Type B pancreatic cell (in vitro differentiated cells): Measurements from ENCODE around the gene EMC1. TPM values are rescaled to one million over a fixed set of nuclear protein-coding genes. Genes with fewer than 3 reads are reported as not detected.

ENCODE experiments used
- DNase-seq: peaks from one replicate; pipeline ENCODE4 v3.0.0; 2021; ENCODE audit warnings: mixed read lengths; ENCODE audit not compliant: unreplicated experiment; ENCODE audit errors: extremely low spot score
- H3K27ac Mint-ChIP-seq: 2 replicates; pipeline ENCODE4 v1.8.0; 2021; ENCODE audit warnings: mild to moderate bottlenecking, mixed read lengths
- H3K27me3 Mint-ChIP-seq: 2 replicates; pipeline ENCODE4 v1.8.0; 2021; ENCODE audit warnings: mixed read lengths
- H3K36me3 Mint-ChIP-seq: 2 replicates; pipeline ENCODE4 v1.8.0; 2021; ENCODE audit warnings: mixed read lengths
- H3K4me1 Mint-ChIP-seq: one replicate; pipeline ENCODE4 v1.8.0; 2021; ENCODE audit warnings: mixed read lengths; ENCODE audit not compliant: unreplicated experiment
- H3K4me3 Mint-ChIP-seq: 2 replicates; pipeline ENCODE4 v1.8.0; 2021; ENCODE audit warnings: mild to moderate bottlenecking, mixed read lengths
- H3K9me3 Mint-ChIP-seq: 2 replicates; pipeline ENCODE4 v1.8.0; 2021; ENCODE audit warnings: mixed read lengths
- total RNA-seq: library from RNA; stranded (reverse); gene quantifications from 2 replicates; pipeline ENCODE4 v1.2.1, GENCODE V29; 2021; ENCODE audit warnings: low replicate concordance
- TF ChIP-seq, protein P1 (sequence below): fragments of 200-600 bp; sonication (generic); conservative IDR thresholded peaks from 2 replicates; pipeline ENCODE4 v1.5.0; 2021; ENCODE audit warnings: antibody characterized with exemption, mild to moderate bottlenecking

Gene EMC1
- total RNA-seq, 1 donor from 2014 or later = 60.1 TPM

DNA sequence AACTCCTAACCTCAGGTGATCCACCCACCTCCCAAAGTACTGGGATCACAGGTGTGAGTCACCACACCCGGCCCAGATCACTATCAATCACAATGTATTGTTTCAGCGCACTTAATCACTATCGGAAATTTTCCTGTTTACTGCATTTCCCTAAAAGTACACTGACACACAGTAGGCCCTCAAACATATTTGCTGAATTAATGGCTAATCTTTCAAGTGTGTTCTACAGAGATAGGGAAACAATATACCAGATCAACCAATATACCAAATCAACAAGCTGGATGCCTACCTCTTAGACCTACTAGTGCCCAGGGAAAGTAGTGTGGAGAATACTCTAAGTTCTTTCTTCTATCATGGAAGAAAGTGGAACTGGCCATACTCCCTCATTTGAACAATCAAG lies 58.3 kb downstream of the EMC1 start:
- H3K4me1 Mint-ChIP-seq = no peaks in the 10 kb centered on the region
- no peak overlapping the region for H3K27ac Mint-ChIP-seq

DNA sequence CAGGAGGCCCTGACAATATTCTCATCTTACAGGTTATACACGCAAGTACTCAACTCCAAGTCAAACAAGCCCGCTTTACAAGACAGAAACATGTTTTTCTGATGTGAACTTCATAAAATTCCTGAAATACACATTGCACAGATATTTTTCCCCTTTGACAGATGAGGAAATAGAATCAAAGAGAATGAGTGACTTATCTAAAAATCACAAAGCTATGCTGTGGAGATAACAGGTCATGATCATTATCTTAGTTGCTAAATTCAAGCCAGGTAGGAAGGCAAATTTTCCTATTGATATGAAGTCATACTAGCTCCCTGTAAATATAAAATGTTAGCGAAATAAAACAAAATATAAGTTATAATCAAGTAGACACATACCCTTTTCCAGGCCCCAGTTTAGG lies 59.5 kb downstream of the EMC1 start:
- Mint-ChIP-seq H3K4me3 (no peak overlapping the region), H3K36me3 (peaks cover 32% of the 10 kb centered on the region), H3K27ac (no peak overlapping the region), H3K9me3 (no peaks in the 10 kb centered on the region), H3K27me3 (no peaks in the 10 kb centered on the region), H3K4me1 (no peaks in the 10 kb centered on the region)
- no peak for DNase-seq
- TF ChIP-seq, protein P1, sequence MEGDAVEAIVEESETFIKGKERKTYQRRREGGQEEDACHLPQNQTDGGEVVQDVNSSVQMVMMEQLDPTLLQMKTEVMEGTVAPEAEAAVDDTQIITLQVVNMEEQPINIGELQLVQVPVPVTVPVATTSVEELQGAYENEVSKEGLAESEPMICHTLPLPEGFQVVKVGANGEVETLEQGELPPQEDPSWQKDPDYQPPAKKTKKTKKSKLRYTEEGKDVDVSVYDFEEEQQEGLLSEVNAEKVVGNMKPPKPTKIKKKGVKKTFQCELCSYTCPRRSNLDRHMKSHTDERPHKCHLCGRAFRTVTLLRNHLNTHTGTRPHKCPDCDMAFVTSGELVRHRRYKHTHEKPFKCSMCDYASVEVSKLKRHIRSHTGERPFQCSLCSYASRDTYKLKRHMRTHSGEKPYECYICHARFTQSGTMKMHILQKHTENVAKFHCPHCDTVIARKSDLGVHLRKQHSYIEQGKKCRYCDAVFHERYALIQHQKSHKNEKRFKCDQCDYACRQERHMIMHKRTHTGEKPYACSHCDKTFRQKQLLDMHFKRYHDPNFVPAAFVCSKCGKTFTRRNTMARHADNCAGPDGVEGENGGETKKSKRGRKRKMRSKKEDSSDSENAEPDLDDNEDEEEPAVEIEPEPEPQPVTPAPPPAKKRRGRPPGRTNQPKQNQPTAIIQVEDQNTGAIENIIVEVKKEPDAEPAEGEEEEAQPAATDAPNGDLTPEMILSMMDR = no peak

More for the DNA sequence above, 58.3 kb downstream of the EMC1 start:
- Mint-ChIP-seq H3K27me3 (no peaks in the 10 kb centered on the region), H3K4me3 (no peak overlapping the region), H3K9me3 (no peaks in the 10 kb centered on the region), H3K36me3 (peaks cover 35% of the 10 kb centered on the region)
- TF ChIP-seq, protein P1 = no peak
- no peak for DNase-seq

DNA sequence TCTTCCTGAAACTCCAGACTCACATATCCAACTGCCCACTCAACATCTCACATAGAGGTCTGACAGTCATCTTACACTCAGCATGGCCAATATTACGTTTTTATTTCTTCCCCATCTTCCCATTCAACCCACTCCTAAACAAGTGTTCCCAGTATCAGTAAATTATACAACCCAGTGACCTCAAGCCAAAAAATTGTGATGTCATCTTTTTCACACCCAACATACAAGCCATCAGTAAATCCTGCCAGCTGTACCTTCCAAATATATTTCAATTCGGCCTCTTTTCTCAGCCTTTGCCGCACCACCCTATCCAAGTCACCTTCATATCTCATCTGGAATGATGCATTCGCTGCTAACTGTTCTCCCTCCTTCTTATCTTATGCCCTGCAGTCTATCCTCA lies 60.9 kb downstream of the EMC1 start:
- H3K4me3 Mint-ChIP-seq = no peak overlapping the region
- H3K27ac Mint-ChIP-seq = no peak overlapping the region
- H3K36me3 Mint-ChIP-seq = peaks cover 40% of the 10 kb centered on the region
- DNase-seq = no peak
- no peaks in the 10 kb centered on the region for H3K27me3 Mint-ChIP-seq
- TF ChIP-seq, protein P1 = no peak
- no peaks in the 10 kb centered on the region for H3K4me1 Mint-ChIP-seq
- no peaks in the 10 kb centered on the region for H3K9me3 Mint-ChIP-seq

DNA sequence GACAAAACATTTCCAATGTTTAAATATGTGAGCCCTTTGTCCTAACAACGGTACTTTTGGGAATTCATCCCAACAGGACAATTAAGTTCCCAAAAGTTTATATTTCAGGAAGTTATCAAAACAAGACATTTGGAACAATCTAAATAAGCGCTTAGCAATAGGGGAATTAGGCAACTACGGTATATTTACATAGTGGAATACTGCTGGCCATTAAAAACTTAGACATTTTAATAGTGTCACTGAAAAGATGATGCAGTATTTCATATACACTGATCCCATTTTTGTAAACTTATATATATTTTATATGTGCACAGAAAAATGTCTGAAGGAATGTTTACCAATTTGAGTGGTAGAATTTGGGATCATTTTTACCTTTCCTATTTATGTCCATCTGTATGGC lies 62.1 kb downstream of the EMC1 start:
- Mint-ChIP-seq H3K4me3 (no peak overlapping the region), H3K4me1 (no peaks in the 10 kb centered on the region), H3K27ac (no peak overlapping the region), H3K36me3 (peaks cover 49% of the 10 kb centered on the region), H3K27me3 (no peaks in the 10 kb centered on the region), H3K9me3 (no peaks in the 10 kb centered on the region)
- no peak for DNase-seq
- TF ChIP-seq, protein P1 = no peak

DNA sequence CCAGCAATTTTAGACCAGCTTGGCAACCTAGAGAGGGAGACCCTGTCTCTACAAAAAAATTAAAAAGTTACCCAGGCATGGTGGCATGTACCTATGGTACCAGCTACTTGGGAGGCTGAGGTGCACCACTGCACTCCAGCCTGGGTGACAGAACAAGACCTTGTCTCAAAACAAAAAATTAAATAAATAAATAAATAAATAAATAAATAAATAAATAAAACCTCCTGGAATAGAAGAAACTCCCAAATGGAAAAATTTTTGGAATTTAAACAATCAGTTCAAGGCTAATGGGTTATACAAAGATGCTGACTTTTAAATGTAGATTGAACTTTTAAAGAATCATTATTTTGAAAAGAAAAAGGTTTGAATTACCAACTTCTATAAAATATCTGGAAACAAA lies 63.5 kb downstream of the EMC1 start:
- H3K4me1 Mint-ChIP-seq = no peaks in the 10 kb centered on the region
- no peak overlapping the region for H3K27ac Mint-ChIP-seq
- H3K4me3 Mint-ChIP-seq = no peak overlapping the region
- no peaks in the 10 kb centered on the region for H3K9me3 Mint-ChIP-seq
- H3K36me3 Mint-ChIP-seq = peaks cover 42% of the 10 kb centered on the region
- TF ChIP-seq, protein P1 = no peak
- H3K27me3 Mint-ChIP-seq = no peaks in the 10 kb centered on the region
- no peak for DNase-seq

DNA sequence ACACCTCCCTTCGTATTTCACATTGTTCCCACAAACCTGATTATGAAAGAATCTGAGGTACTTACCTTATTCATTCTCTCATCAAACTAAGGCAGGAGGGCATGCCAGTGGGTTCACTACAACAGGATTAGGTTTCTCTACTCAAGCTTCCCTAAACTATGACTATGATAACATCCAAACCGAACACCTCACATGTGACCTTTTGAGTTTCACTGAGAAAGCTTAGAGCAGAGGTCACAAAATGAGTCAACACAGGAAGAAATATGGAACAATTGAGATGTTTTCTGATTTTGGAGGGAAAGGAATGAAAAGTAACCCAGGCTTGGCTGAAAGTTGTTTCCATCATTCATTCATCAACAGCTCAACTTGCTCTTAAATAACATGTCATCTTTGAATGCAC lies 65.3 kb downstream of the EMC1 start:
- Mint-ChIP-seq H3K27me3 (no peaks in the 10 kb centered on the region), H3K36me3 (peaks cover 41% of the 10 kb centered on the region), H3K27ac (no peak overlapping the region), H3K4me1 (no peaks in the 10 kb centered on the region), H3K9me3 (no peaks in the 10 kb centered on the region), H3K4me3 (no peak overlapping the region)
- DNase-seq = no peak
- TF ChIP-seq, protein P1 = no peak
